EL (cell line): Measurements from ENCODE around the gene RBMY1D.
"Not testable (repeated sequence)": the region's sequence is repeated elsewhere in the genome, so short reads cannot be mapped to it uniquely, and the experiment has no call there.

Source experiments
- DNase-seq: peaks from one replicate; pipeline ENCODE4 v3.0.0-alpha.2; 2016

The RBMY1D gene

GRCh38 chrY:21894426-21894825 is at the start of gene RBMY1D:
RBMY1D (minus strand) TSS chrY:21894526; CDS start chrY:21892513, 2,013 bp downstream.
- DNase-seq, result not testable (repeated sequence)

- DNase-seq, result not testable (repeated sequence)
Measured at GRCh38 chrY:21917932-21918331, 23.6 kb upstream of the RBMY1D start, which contains the start of gene RBMY1E. RBMY1E (minus strand) TSS chrY:21918032; CDS start chrY:21916054, 1,978 bp downstream.

GRCh38 chrY:21869407-21870076 is 24.8 kb downstream of the RBMY1D start:
- not testable (repeated sequence) for DNase-seq

- no peak for DNase-seq
Measured at GRCh38 chrY:21845481-21845880, 48.8 kb downstream of the RBMY1D start.

GRCh38 chrY:21842090-21842489 is 52.2 kb downstream of the RBMY1D start:
- DNase-seq, result no peak

- no peak for DNase-seq
Measured at GRCh38 chrY:21839489-21839888, 54.8 kb downstream of the RBMY1D start.

- DNase-seq, result no peak
Measured at GRCh38 chrY:21836343-21836742, 58.0 kb downstream of the RBMY1D start.

- DNase-seq, result no peak
Measured at GRCh38 chrY:21835052-21835451, 59.3 kb downstream of the RBMY1D start.
